Brain microvascular endothelial cell (primary cell): ENCODE results near the gene ZBED6.
A peak's percentile ranks its signal among the peaks of the same experiment; 100 is the strongest.

ENCODE experiments used
- DNase-seq: peaks from one replicate; pipeline ENCODE4 v3.0.0-alpha.2; 2020
- H3K27ac ChIP-seq: fragments of 250-450 bp; sonication (Bioruptor Pico); 2 replicates; pipeline ENCODE4 v1.5.1; 2020; ENCODE audit warnings: mild to moderate bottlenecking, moderate library complexity
- H3K27me3 ChIP-seq: fragments of 250-450 bp; sonication (Bioruptor Pico); replicated peaks from 2 replicates; pipeline ENCODE4 v1.5.1; 2020; ENCODE audit warnings: mild to moderate bottlenecking
- H3K36me3 ChIP-seq: fragments of 250-450 bp; sonication (Bioruptor Pico); replicated peaks from 2 replicates; pipeline ENCODE4 v1.5.1; 2020; ENCODE audit warnings: mild to moderate bottlenecking
- H3K4me3 ChIP-seq: 2 replicates; pipeline ENCODE4 v1.5.1; 2011; ENCODE audit warnings: low read depth, mild to moderate bottlenecking, control low read depth, low read length, moderate library complexity
- in situ Hi-C: cut with HindIII; loops from 2 replicates; pipeline ENCODE4 v1.10.0; 2017; ENCODE audit warnings: low sequenced_read_pairs, low pct_ligation_motif_present
- TF ChIP-seq, protein P1 (sequence below): IDR thresholded peaks from 2 replicates; pipeline ENCODE4 v1.5.1; 2011; ENCODE audit warnings: low read depth, mild to moderate bottlenecking, moderate library complexity, low read length, control low read depth, inconsistent platforms; ENCODE audit errors: missing control alignments

The ZBED6 gene

DNA sequence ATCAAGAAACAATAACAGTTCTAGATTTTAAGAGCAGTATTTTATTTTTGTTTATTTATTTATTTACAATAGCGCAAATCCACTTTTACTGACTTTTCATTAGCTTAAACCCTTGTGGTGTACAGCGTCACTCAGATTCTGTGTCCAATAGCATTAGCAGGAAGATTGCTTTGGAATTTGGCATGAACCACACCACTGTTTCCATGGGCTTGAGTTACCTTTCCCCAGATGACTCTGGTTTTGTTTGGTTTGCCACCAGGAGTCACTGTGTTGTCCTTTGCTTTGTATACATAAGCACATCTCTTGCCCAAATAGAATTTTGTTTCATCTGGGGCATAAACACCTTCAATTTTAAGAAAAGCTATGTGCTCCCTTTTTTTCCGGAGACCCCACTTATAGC lies 40.1 kb downstream of the ZBED6 start:
- H3K36me3 ChIP-seq: peaks cover 79% of the 10 kb centered on the region
- no peak overlapping the region for H3K4me3 ChIP-seq
- DNase-seq: no peak
- in situ Hi-C loops: no loop called here
- TF ChIP-seq, protein P1, sequence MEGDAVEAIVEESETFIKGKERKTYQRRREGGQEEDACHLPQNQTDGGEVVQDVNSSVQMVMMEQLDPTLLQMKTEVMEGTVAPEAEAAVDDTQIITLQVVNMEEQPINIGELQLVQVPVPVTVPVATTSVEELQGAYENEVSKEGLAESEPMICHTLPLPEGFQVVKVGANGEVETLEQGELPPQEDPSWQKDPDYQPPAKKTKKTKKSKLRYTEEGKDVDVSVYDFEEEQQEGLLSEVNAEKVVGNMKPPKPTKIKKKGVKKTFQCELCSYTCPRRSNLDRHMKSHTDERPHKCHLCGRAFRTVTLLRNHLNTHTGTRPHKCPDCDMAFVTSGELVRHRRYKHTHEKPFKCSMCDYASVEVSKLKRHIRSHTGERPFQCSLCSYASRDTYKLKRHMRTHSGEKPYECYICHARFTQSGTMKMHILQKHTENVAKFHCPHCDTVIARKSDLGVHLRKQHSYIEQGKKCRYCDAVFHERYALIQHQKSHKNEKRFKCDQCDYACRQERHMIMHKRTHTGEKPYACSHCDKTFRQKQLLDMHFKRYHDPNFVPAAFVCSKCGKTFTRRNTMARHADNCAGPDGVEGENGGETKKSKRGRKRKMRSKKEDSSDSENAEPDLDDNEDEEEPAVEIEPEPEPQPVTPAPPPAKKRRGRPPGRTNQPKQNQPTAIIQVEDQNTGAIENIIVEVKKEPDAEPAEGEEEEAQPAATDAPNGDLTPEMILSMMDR: no peak
- no peak overlapping the region for H3K27ac ChIP-seq
- H3K27me3 ChIP-seq: no peaks in the 10 kb centered on the region

DNA sequence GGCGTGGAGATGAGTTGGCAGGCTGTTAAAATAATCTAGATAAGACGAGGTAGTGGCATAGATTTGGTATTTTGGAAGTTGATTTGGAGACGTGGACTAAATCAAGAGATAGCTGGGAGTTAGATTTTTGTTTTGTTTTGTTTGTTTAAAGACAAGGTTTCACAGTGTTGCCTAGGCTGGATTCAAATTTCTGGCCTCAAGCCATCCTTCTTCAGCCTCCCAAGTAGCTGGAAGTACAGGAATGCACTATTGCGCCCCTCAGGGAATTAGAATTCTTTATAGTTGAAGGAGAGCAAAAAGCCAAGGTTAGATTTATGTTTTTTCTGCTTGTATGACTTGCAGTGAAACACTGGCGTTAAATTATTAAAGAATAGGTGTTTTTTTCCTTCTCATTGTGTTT lies 43.7 kb downstream of the ZBED6 start:
- Histone ChIP-seq H3K27ac (peak overlapping the region; percentile 43), H3K4me3 (no peak overlapping the region), H3K27me3 (no peaks in the 10 kb centered on the region), H3K36me3 (peaks cover 69% of the 10 kb centered on the region)
- DNase-seq: peak; percentile 84
- TF ChIP-seq, protein P1: no peak
- in situ Hi-C loops: no loop called here

DNA sequence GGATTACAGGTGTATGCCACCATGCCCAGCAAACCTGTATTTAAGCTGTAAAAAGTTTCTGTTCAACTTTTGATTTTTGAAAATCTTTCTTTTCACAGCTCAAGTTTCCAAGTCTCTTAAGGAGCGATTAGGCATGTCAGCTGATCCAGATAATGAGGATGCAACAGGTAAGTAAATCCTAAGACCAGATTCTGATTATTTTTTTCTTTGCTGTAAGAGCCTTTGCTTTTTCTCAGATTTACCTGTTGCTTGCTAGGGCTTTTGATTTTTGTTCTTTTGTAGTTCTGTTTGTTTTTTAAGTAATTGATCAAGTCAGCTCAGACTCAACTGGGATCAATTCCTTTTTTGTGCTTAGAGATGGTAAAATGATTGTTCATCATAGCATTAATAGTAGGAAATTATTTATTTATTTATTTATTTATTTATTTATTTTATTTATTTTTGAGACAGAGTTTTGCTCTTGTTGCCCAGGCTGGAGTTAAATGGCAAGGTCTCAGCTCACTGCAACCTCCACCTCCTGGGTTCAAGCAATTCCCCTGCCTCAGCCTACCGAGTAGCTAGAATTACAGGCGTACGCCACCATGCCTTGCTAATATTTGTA lies 44.9 kb downstream of the ZBED6 start:
- in situ Hi-C loops: no loop called here
- Histone ChIP-seq H3K36me3 (peaks cover 65% of the 10 kb centered on the region), H3K27ac (no peak overlapping the region), H3K4me3 (no peak overlapping the region), H3K27me3 (no peaks in the 10 kb centered on the region)
- TF ChIP-seq, protein P1: no peak
- no peak for DNase-seq

DNA sequence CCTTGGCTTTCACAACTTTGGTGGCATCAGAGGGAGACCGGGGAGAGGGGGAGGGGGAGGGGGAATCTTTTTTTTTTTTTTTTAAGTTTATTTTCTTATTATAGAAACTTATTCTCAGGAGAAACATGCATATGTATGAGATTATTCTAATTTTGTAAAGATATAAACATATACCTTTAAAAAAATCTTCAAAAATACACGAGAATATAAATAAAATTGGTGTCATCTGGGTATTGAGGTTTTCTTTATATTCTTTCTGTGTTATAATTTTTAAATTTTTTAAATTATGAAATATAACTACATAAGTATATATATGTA lies 47.1 kb downstream of the ZBED6 start:
- in situ Hi-C loops: no loop called here
- no peak for DNase-seq

DNA sequence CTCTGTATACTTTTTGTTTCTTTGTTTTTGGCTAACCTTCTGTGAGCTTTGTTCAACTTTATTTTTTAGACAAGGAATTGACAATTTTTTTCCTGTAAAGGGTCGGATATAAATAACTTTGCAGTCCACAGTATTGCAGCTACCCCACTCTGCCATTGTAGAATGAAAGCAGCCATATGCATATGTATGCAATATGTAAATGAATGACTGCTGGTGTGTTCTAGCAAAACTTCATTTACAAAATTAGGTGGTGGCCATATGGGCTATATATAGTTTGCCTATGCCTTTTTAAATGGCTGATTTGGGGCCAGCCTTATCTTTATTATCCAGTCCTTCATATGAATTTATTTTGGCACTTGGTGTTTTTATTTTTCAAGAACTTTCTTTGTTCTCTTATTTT lies 48.0 kb downstream of the ZBED6 start:
- Histone ChIP-seq H3K4me3 (no peak overlapping the region), H3K27me3 (no peaks in the 10 kb centered on the region), H3K27ac (no peak overlapping the region), H3K36me3 (peaks cover 67% of the 10 kb centered on the region)
- TF ChIP-seq, protein P1: no peak
- in situ Hi-C loops: no loop called here
- DNase-seq: no peak

More for the DNA sequence above, 47.1 kb downstream of the ZBED6 start:
- no peaks in the 10 kb centered on the region for H3K27me3 ChIP-seq
- peaks cover 67% of the 10 kb centered on the region for H3K36me3 ChIP-seq
- no peak overlapping the region for H3K27ac ChIP-seq
- TF ChIP-seq, protein P1: no peak
- H3K4me3 ChIP-seq: no peak overlapping the region
